RKO (cell line): ENCODE data around the gene CRLF3.
A peak's percentile ranks its signal among the peaks of the same experiment; 100 is the strongest.
"Not testable (repeated sequence)": the region's sequence is repeated elsewhere in the genome, so short reads cannot be mapped to it uniquely, and the experiment has no call there.

Source experiments
- DNase-seq: peaks from one replicate; pipeline ENCODE4 v3.0.0-alpha.2; 2016; ENCODE audit warnings: low spot score

CRLF3 gene

DNA sequence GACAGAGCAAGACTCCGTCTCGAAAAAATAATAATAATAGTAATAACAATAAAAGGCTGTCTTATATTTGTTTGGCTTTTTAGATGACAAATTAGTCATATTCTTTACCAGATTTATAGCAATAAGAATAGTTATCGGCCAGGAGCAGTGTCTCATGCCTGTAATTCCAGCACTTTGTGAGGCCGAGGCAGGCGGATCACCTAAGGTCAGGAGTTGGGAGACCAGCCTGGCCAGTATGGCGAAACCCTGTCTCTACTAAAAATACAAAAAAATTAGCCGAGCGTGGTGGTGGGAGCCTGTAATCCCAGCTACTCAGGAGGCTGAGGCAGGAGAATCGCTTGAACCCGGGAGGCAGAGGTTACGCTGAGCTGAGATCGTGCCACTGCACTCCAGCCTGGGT, 10.3 kb downstream of the CRLF3 start:
- DNase-seq, result not testable (repeated sequence)

- no peak for DNase-seq
Observed at GRCh38 chr17:30812218-30813177, 12.0 kb downstream of the CRLF3 start.

DNA sequence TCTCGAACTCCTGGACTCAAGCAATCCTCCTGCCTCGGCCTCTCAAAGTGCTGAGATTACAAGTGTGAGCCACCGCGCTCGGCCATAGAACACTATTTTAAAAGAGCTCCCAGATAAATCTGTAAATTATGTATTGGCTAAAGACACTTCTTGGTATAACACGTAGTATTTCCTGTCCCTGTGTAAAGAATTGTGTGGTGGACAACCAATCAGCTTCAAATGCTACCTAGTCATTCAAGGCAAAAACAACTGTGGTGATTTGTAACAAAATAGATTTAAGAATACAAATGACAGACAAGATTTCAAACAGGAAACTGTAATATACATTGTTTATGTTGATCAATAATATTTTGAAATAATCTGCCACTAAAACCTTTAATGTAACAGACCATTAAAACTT, 14.6 kb downstream of the CRLF3 start:
- no peak for DNase-seq

- DNase-seq, result no peak
Observed at GRCh38 chr17:30808785-30809286, 15.7 kb downstream of the CRLF3 start.

GRCh38 chr17:30807896-30808295, 16.6 kb downstream of the CRLF3 start:
- DNase-seq, result no peak

GRCh38 chr17:30805944-30806456, 18.5 kb downstream of the CRLF3 start:
- no peak for DNase-seq

GRCh38 chr17:30801671-30802070, 22.8 kb downstream of the CRLF3 start:
- no peak for DNase-seq

DNA sequence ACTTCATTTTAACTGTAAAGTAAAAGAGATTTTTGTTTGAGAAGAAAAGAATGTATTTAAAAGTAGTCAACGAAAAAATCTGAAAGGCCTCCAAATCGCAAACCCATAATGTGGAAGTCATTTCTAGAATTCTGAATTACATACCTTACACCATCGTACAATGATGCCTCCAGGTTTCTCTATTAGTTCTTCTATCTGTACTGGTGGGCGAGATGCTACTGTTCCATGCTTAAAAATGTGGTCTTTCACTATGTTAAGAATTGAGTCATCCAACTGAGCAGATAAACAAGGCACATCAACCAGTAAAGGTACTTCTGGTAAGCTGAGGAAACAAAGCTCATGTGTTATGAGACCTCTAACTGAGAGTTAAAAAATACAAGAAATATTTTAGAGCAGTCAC, 28.5 kb downstream of the CRLF3 start:
- no peak for DNase-seq

GRCh38 chr17:30794372-30794771, 30.1 kb downstream of the CRLF3 start:
- DNase-seq, result no peak

DNA sequence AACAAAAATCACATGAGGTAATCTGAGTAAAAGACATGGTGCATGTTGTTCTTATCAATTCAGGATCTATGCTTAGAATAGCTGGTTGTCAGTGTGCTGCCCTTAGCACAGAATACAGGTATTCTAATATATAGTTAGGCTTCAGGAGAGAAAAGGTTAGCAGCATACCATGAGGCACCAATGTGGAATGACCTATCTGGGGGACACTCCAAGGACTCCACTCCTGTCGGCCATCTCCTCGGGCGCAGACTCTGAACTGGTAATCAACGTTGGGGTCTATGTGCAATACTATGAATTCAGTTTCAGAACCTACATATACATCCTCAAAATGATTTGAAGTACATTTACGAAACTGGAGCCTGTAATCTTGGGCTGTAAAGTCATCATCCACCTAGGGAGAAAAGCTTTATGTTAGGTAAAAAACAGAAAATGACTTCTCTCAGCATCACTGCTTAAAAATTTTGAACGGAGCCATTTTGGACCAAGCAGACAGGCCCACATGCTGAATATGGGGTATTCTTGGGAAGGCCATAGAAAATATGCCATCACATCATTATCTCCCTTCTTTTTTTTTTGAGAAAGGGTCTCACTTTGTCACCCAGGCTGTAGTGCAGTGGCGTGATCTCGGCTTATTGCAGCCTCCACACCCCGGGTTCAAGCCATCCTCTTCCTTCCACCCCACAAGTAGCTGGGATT, 31.1 kb downstream of the CRLF3 start:
- DNase-seq, result no peak

DNA sequence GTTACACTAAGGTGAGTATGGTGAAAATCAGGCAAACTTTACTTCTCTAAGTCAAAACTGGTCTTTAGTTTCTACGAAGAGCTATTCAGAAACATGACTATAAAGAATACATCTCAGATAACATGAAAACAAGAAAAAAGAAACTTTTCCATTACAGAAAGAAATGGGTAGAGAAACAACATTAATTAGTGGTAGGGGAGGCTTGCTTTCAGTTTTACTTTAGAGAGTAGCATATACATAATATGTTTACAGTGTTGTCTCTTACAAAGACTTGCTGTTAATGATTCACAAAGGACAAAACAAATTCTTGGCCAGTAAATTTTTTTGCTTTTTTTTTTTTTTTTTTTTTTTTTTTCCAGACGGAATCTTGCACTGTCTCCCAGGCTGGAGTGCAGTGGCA, 34.2 kb downstream of the CRLF3 start:
- no peak for DNase-seq

DNA sequence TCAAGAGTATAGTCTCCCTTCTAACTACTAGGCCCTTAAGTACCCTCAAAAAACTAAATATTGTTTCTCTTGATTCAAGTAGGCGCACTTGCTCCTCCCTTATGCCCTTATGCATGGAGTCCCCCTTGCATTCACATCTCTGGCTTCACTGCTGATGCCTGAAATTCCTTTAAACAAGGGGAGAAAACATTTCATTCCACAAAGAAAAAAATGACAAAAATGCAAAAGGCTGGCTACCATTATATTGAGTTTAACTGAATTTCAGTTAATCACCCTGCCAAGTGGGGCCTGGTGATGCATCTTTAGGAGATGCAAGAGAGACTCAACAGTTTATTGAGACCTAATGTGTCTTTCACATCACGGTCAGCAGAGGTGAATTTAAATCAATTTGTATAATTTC, 35.6 kb downstream of the CRLF3 start:
- DNase-seq, result no peak

- DNase-seq, result no peak
Observed at GRCh38 chr17:30782206-30782605, 42.3 kb downstream of the CRLF3 start.

- DNase-seq, result no peak
Observed at GRCh38 chr17:30780343-30780742, 44.1 kb downstream of the CRLF3 start.

DNA sequence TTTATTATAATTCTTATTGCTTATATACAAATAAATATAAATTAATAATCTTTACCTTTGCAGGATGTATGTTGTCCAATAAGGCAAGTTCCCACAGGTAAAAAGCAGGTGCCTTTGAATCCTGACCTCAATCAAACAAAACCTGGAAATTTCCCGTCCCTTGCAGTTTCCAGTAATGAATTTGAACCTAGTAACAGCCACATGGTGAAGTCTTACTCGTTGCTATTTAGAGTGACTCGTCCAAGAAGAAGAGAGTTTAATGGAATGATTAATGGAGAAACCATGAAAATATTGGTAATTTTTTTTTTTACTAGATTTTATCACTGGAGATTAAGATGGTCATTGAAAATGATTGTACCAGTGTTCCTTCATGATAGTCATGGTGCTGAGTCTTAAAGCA, 55.7 kb downstream of the CRLF3 start:
- peak; percentile 19 for DNase-seq

- DNase-seq, result not testable (repeated sequence)
Observed at GRCh38 chr17:30767641-30768404, 56.7 kb downstream of the CRLF3 start.

GRCh38 chr17:30761060-30761459, 63.4 kb downstream of the CRLF3 start:
- no peak for DNase-seq

GRCh38 chr17:30753291-30753690, 71.2 kb downstream of the CRLF3 start:
- DNase-seq, result not testable (repeated sequence)

- DNase-seq, result not testable (repeated sequence)
Observed at GRCh38 chr17:30750982-30751381, 73.5 kb downstream of the CRLF3 start.

GRCh38 chr17:30747621-30748020, 76.9 kb downstream of the CRLF3 start:
- DNase-seq, result not testable (repeated sequence)

DNA sequence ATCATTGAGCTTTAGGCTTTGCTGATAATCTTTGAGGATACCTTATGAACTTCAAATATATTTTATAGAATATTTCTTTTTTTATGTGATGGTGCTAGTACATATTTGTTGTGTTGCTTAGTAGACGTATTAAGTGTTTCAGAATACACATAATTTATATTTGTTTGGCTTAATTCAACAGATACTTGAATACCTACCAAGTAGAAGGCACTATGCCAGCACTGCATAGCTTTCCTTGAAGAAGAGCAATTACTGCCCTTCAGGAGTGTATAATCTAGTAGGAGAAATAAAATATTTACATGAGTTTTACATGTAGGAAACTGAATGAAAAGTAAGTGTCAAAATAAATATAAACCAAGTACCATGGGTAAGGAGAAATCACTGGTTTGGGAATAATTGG, 81.8 kb downstream of the CRLF3 start:
- DNase-seq, result not testable (repeated sequence)

GRCh38 chr17:30736371-30736770, 88.1 kb downstream of the CRLF3 start:
- DNase-seq, result not testable (repeated sequence)
